BLaER1 treated with 17β-estradiol and CSF1 and Interleukin-3, amounts not matched to agents 10 nM and 100 nM (cell line): ENCODE measurements around the gene SLC25A22.
A peak's percentile ranks its signal among the peaks of the same experiment; 100 is the strongest.

Source experiments
- H3K27ac ChIP-seq, 11 experiments: shearing (Covaris generic); formaldehyde crosslinking; 2 replicates each; pipeline ENCODE4 v1.8.1; 2022
- H3K27me3 ChIP-seq, 11 experiments: shearing (Covaris generic); formaldehyde crosslinking; 2 replicates each; pipeline ENCODE4 v1.8.1; 2022
- H3K36me3 ChIP-seq, 11 experiments: shearing (Covaris generic); formaldehyde crosslinking; 2 replicates each; pipeline ENCODE4 v1.8.1; 2022
- H3K4me1 ChIP-seq, 10 experiments: shearing (Covaris generic); formaldehyde crosslinking; 2 replicates each; pipeline ENCODE4 v1.8.1; 2022
- H3K4me2 ChIP-seq, 11 experiments: shearing (Covaris generic); formaldehyde crosslinking; 2 replicates each; pipeline ENCODE4 v1.8.1; 2022
- H3K4me3 ChIP-seq, 10 experiments: shearing (Covaris generic); formaldehyde crosslinking; 2 replicates each; pipeline ENCODE4 v1.8.1; 2022
- H3K9ac ChIP-seq, 11 experiments: shearing (Covaris generic); formaldehyde crosslinking; 2 replicates each; pipeline ENCODE4 v1.8.1; 2022
- H3K9me3 ChIP-seq, 11 experiments: shearing (Covaris generic); formaldehyde crosslinking; replicated peaks in 1 of 11; 2 replicates each; pipeline ENCODE4 v1.8.1; 2022
- H4K20me1 ChIP-seq, 11 experiments: shearing (Covaris generic); formaldehyde crosslinking; 2 replicates each; pipeline ENCODE4 v1.8.1; 2022
- Cebpa-rat ChIP-seq, 11 experiments: shearing (Covaris generic); IDR thresholded peaks; 2 replicates each; pipeline ENCODE4 v1.8.1; 2022

SLC25A22 gene

DNA sequence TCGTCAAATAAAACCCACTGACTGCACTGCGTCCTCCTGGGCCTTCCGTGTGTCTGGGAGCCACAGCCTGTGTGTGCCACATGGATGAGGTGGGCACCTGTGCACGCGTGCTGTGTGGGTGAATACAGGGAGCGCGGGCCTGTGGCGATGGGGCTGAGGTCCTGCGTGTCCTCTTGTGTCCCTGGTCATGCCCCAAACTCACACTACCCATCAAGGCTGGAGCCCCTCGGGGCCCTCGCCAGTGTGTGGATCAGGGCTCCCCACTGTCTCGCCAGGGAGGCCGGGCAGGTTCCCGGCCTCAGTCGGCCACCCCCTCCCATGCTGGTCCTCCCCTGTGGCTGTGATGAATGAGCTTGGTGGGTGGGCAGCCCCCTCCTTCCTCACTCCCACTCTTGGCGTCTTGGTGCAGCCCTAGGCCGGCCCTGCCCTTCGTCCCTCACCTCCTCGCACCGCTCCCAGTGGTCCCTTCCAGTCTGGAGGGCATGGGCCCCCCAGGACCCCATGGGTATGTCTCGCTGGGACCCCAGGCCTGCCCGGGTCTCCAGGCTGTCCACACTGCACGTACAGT lies 34.0 kb upstream of the SLC25A22 start:
- H3K27me3 ChIP-seq, result peaks cover 55 to 77% (median 63%) of the 10 kb centered on the region in 11 experiments
- H3K9ac ChIP-seq, result peak overlapping the region; percentile 27 to 75 (median 64); a peak in 17 of 22 replicates

DNA sequence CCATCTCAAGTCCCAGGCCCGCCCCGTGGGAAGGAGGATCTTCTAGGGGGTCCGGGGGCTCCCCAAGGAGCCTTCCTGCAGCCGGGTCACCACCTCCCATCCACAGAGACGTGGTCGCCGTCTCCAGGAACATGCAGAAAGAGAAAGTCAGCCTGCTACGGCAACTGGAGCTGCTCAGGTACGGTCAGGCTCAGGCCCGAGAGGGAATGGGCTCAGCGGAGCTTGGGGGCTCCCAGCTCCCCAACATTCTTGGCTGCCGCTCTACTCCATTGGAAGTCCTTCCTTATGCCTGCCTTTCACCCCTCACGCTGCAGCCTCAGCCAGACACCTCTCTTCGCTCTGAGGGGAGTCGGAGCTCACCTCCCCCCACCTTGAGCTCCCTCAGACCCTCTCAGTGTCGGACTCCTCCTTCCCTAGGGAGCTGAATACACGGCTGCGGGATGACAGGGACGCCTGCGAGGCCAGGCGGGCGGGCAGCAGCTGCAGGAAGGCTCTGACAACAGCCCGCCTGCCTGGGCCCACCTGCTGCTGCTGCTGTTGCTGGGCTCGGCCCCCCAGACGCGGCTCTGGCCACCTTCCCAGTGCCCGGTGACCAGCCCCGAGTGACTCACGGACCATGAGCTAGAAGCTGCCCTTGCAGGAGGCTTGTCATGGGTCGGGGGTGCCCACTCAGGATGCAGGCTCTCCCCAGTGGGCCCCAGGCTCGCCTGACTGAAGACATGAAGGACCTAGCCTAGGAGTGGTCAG lies 33.2 kb upstream of the SLC25A22 start:
- Histone ChIP-seq H3K27ac (no peak overlapping the region), H3K4me2 (peak overlapping the region; percentile 79 to 100 (median 100)), H4K20me1 (peaks cover 18 to 93% (median 82%) of the 10 kb centered on the region in 11 experiments), H3K9me3 (no peaks in the 10 kb centered on the region), H3K9ac (peak overlapping the region in 5 of 11 experiments; percentile 3 to 73 (median 38); a peak in 4 of 22 replicates), H3K4me1 (peaks cover 78 to 85% (median 84%) of the 10 kb centered on the region in 10 experiments), H3K36me3 (peaks cover 1 to 3% (median 2%) of the 10 kb centered on the region in 11 experiments; a peak in 18 of 22 replicates), H3K27me3 (peaks cover 63 to 85% (median 71%) of the 10 kb centered on the region in 11 experiments), H3K4me3 (peak overlapping the region; percentile 3 to 86 (median 52); a peak in 14 of 20 replicates)
- TF ChIP-seq Cebpa-rat (IDR thresholded peaks at IDR 0.05), result no peak

More for the DNA sequence above, 34.0 kb upstream of the SLC25A22 start:
- Histone ChIP-seq H3K4me3 (peak overlapping the region; percentile 48 to 86 (median 74)), H4K20me1 (peaks cover 26 to 93% (median 88%) of the 10 kb centered on the region in 11 experiments), H3K9me3 (no peaks in the 10 kb centered on the region), H3K4me2 (peak overlapping the region; percentile 79 to 100 (median 100)), H3K36me3 (peaks cover 9 to 11% (median 10%) of the 10 kb centered on the region in 11 experiments; a peak in 20 of 22 replicates), H3K27ac (peak overlapping the region in 4 of 11 experiments; percentile 10 to 48 (median 31); a peak in 3 of 22 replicates), H3K4me1 (peaks cover 74 to 83% (median 77%) of the 10 kb centered on the region in 10 experiments)
- TF ChIP-seq Cebpa-rat (IDR thresholded peaks at IDR 0.05), result no peak

DNA sequence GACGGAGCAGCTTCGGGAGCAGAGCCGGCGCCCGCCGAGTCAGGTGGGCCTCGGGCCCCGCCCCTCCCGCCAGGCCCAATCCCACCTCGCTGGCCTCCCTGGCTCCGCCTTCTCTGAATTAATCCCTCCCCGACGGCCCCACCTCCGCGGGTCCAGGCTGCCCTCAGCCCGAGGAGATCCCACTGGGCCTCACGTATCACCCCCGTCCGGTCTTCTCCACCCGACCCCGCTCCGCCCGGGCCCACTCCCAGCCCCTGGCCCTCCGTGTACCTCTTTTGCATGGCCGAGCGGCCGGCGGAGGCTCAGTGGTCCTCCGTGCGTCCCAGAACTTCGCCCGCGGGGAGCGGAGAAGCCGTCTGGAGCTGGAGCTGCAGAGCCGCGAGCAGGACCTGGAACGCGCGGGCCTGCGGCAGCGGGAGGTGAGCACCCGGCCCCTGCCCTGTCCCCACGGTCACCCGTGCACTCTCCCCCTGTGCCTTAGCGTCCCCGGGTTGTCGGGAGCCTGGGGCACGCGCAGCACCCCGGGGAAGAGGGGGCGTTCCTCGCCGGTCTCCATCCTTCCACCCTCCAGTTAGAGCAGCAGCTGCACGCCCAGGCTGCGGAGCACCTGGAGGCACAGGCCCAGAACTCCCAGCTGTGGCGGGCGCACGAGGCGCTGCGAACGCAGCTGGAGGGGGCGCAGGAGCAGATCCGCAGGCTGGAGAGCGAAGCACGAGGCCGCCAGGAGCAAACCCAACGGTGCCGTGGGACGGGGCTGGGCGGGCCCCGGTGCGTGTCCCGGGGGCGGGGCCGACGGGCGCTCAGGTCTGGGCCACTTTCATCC lies 32.4 kb upstream of the SLC25A22 start:
- peak overlapping the region; percentile 79 to 100 (median 100) for H3K4me2 ChIP-seq
- no peaks in the 10 kb centered on the region for H3K9me3 ChIP-seq
- H3K36me3 ChIP-seq, result peaks cover under 1 to 5% (median 4%) of the 10 kb centered on the region in 11 experiments; a peak in 17 of 22 replicates
- peak overlapping the region; percentile 25 to 65 (median 52); a peak in 19 of 20 replicates for H3K4me3 ChIP-seq
- no peak for TF ChIP-seq Cebpa-rat (IDR thresholded peaks at IDR 0.05)
- peaks cover 79 to 93% (median 92%) of the 10 kb centered on the region in 10 experiments for H3K4me1 ChIP-seq
- peaks cover 16 to 94% (median 85%) of the 10 kb centered on the region in 11 experiments for H4K20me1 ChIP-seq
- no peak overlapping the region for H3K27ac ChIP-seq
- H3K27me3 ChIP-seq, result peaks cover 71 to 93% (median 79%) of the 10 kb centered on the region in 11 experiments
- H3K9ac ChIP-seq, result peak overlapping the region in 9 of 11 experiments; percentile 2 to 52 (median 38); a peak in 15 of 22 replicates

DNA sequence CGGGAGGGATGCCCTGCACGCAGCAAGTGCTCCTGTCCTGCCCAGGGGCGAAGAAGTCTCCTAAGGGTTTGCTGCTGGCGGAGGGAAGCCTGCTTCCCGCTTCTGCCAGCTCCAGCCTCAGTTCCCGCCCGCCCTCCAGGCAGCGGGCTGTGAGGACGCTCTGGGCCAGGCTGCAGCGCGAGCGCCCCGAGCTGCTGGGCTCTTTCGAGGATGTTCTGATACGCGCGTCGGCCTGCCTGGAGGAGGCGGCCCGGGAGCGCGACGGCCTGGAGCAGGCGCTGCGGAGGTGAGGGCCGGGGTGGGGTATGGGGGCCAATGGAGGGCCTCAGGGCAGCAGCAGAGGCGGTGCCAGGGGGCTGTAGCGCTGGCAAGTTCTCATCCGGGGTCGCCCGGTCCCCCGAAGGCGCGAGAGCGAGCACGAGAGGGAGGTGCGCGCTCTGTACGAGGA lies 31.8 kb upstream of the SLC25A22 start:
- H3K4me2 ChIP-seq, result peak overlapping the region; percentile 79 to 100 (median 100)
- peaks cover 75 to 95% (median 85%) of the 10 kb centered on the region in 11 experiments for H3K27me3 ChIP-seq
- TF ChIP-seq Cebpa-rat (IDR thresholded peaks at IDR 0.05), result no peak
- no peak overlapping the region for H3K27ac ChIP-seq
- peak overlapping the region; percentile 25 to 65 (median 52) for H3K4me3 ChIP-seq
- H3K9ac ChIP-seq, result peak overlapping the region in 10 of 11 experiments; percentile 2 to 52 (median 38); a peak in 16 of 22 replicates
- no peaks in the 10 kb centered on the region for H3K9me3 ChIP-seq
- peaks cover 10 to 94% (median 86%) of the 10 kb centered on the region in 11 experiments for H4K20me1 ChIP-seq
- H3K4me1 ChIP-seq, result peaks cover 74 to 94% (median 93%) of the 10 kb centered on the region in 10 experiments
- peaks cover 7 to 12% (median 10%) of the 10 kb centered on the region in 11 experiments for H3K36me3 ChIP-seq

DNA sequence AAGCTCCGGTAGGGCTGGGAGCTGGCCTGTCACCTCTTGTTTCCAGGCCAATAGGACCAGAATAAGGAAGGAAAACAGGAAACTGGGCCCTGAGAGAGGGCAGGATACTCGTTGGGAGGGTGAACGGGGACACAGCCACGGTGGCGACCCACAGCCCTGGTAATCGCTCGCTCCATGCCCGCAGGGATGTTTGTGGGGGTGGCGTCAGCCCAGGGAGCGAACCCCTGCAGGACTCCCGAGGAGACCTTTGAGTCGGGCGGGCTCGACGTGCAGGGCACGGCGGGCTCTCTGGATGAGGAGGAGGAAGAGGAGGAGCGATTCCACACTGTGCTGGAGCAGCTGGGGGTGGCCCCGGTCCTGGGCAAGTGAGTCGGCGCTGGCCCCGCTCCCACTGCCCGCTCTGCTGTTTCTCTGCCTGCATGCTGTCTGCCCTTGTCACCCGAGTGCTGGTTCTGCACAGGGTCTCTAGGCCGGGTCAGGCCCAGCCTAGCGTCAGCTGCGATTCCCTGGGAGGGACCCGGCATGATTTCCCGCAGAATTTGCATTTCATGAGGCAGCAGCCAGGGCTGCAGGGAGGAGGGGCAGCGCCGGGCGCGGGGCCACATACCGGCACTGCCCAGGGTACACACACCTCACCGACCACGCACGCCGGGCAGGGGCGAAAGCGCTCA lies 31.2 kb upstream of the SLC25A22 start:
- Histone ChIP-seq H3K4me1 (peaks cover 68 to 94% (median 93%) of the 10 kb centered on the region in 10 experiments), H3K27ac (no peak overlapping the region), H3K27me3 (peaks cover 75 to 94% (median 83%) of the 10 kb centered on the region in 11 experiments), H3K9me3 (no peaks in the 10 kb centered on the region), H3K4me3 (peak overlapping the region; percentile 25 to 65 (median 52)), H3K36me3 (peaks cover 13 to 17% (median 16%) of the 10 kb centered on the region in 11 experiments), H3K9ac (peak overlapping the region in 9 of 11 experiments; percentile 2 to 52 (median 38); a peak in 13 of 22 replicates), H3K4me2 (peak overlapping the region; percentile 79 to 100 (median 100)), H4K20me1 (peaks cover 5 to 94% (median 86%) of the 10 kb centered on the region in 11 experiments; a peak in 21 of 22 replicates)
- TF ChIP-seq Cebpa-rat (IDR thresholded peaks at IDR 0.05), result no peak

DNA sequence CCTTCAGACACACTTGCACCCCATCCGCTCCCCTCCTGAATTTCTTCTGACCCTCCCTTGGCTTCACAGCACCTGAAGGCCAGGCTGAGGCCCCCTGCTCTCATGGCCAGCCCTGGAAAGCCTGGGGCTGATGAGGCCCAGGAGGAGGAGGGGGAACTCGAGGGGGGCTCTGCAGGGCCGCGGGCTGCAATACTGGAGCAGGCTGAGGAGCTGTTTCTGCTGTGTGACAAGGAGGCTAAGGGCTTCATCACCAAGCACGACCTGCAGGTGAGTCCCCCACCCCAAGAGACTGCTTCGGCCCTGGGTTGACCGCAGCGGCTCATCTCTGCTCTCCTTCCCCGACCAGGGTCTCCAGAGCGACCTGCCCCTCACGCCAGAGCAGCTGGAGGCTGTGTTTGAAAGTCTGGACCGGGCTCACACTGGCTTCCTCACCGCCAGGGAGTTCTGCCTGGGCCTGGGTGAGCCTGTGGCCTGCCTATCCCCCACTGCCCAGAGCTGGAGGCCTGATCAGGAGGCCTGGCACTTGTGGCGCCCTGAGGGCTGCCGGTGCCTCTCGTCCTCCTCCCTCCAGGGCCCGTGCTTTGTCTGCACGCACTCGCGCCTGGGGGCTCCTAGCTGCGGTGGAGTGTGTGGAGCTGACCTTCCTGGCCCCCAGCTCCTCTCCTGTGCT lies 30.6 kb upstream of the SLC25A22 start:
- Histone ChIP-seq H3K9ac (peak overlapping the region in 7 of 11 experiments; percentile 2 to 52 (median 34); a peak in 7 of 22 replicates), H3K4me2 (peak overlapping the region; percentile 79 to 100 (median 100)), H4K20me1 (peaks cover 0 to 94% (median 80%) of the 10 kb centered on the region in 11 experiments; a peak in 19 of 22 replicates), H3K36me3 (peaks cover 20 to 24% (median 22%) of the 10 kb centered on the region in 11 experiments), H3K27ac (no peak overlapping the region), H3K27me3 (peaks cover 75 to 90% (median 81%) of the 10 kb centered on the region in 11 experiments), H3K4me1 (peaks cover 62 to 94% (median 87%) of the 10 kb centered on the region in 10 experiments), H3K9me3 (no peaks in the 10 kb centered on the region), H3K4me3 (peak overlapping the region in 9 of 10 experiments; percentile 25 to 65 (median 54); a peak in 12 of 20 replicates)
- TF ChIP-seq Cebpa-rat (IDR thresholded peaks at IDR 0.05), result no peak

DNA sequence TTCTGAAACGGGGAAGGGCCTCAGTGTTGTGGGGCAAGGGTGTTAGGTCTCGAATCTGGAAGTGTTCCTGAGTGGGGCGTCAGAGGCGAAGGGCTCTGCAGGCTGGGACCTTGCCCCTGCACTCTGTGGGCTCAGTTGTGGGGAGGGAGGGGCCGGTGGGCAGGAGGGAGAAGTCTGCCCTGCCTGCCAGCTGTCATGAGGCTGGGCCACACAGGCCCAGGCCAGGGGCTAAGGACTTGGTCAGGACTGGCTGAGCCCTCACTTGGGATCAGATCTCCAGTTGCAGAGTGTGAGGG lies 29.8 kb upstream of the SLC25A22 start, which contains the start of gene CRACR2B:
TSS of gene CRACR2B (plus strand) at position 23 of the 296 bp plus-strand sequence. CDS start 689 bp downstream, outside the sequence.
- H3K9ac ChIP-seq, result peak within 1 kb of the TSS; percentile 45 to 83 (median 69); a peak in 21 of 22 replicates
- peak within 1 kb of the TSS; percentile 93 to 100 (median 100) for H3K4me2 ChIP-seq
- no peaks in the 10 kb centered on the region for H3K9me3 ChIP-seq
- peaks cover 75 to 85% (median 80%) of the 10 kb centered on the region in 11 experiments for H3K27me3 ChIP-seq
- H3K36me3 ChIP-seq, result peaks cover 21 to 32% (median 29%) of the 10 kb centered on the region in 11 experiments
- H3K27ac ChIP-seq, result peak within 1 kb of the TSS; percentile 12 to 64 (median 40); a peak in 17 of 22 replicates
- H4K20me1 ChIP-seq, result peaks cover 2 to 93% (median 77%) of the 10 kb centered on the region in 11 experiments; a peak in 19 of 22 replicates
- peak within 1 kb of the TSS; percentile 55 to 70 (median 60) for H3K4me3 ChIP-seq
- H3K4me1 ChIP-seq, result peaks cover 63 to 98% (median 86%) of the 10 kb centered on the region in 10 experiments
- TF ChIP-seq Cebpa-rat (IDR thresholded peaks at IDR 0.05), result no peak
